H1 (cell line): ENCODE data around the gene EPN3. TPM values are rescaled to one million over a fixed set of nuclear protein-coding genes. Genes with fewer than 3 reads are reported as not detected.

Experiments used
- CTCF ChIA-PET: fragments of 300-600 bp; sonication (Branson Sonifier 250); formaldehyde crosslinking; loops from one replicate; lab custom pipeline; 2021; ENCODE audit not compliant: partially characterized antibody; lab: Charles Lee
- POLR2A ChIA-PET: fragments of 300-600 bp; sonication (Branson Sonifier 250); formaldehyde crosslinking; loops from one replicate; lab custom pipeline; 2021; ENCODE audit warnings: inconsistent platforms; ENCODE audit not compliant: partially characterized antibody; lab: Charles Lee
- DNase-seq, 2 experiments: peaks; one replicate each; pipeline versions ENCODE4 v3.0.0 to v3.0.0-alpha.2; 2010 to 2022; ENCODE audit warnings: low spot score in 2 of 2, low read depth in 1 of 2, mixed read lengths in 1 of 2
- FAIRE-seq: peaks from 2 replicates; lab custom pipeline; 2011; peaks lifted over from hg19 to GRCh38; lab: Jason Lieb, UNC
- H2AFZ ChIP-seq: 2 replicates; pipeline ENCODE4 v1.8.1; 2012; ENCODE audit warnings: low read length, inconsistent platforms
- H2AK5ac ChIP-seq: 2 replicates; pipeline ENCODE4 v1.6.1; 2013; ENCODE audit warnings: low read depth, low read length
- H2BK120ac ChIP-seq: replicated peaks from 2 replicates; pipeline ENCODE3; 2013; ENCODE audit warnings: low read depth, low read length, inconsistent platforms
- H2BK12ac ChIP-seq: 2 replicates; pipeline ENCODE4 v1.6.1; 2013; ENCODE audit warnings: low read depth, low read length
- H2BK15ac ChIP-seq: 2 replicates; pipeline ENCODE4 v1.6.1; 2013; ENCODE audit warnings: low read length
- H2BK20ac ChIP-seq: 2 replicates; pipeline ENCODE4 v1.6.1; 2013; ENCODE audit warnings: low read length
- H2BK5ac ChIP-seq: 2 replicates; pipeline ENCODE4 v1.6.1; 2013; ENCODE audit warnings: low read depth, low read length
- H3K14ac ChIP-seq: 2 replicates; pipeline ENCODE4 v1.6.1; 2013; ENCODE audit warnings: inconsistent platforms; ENCODE audit not compliant: insufficient read length
- H3K18ac ChIP-seq: 2 replicates; pipeline ENCODE4 v1.6.1; 2013; ENCODE audit warnings: low read length; ENCODE audit errors: extremely low read depth
- H3K23ac ChIP-seq: 2 replicates; pipeline ENCODE4 v1.6.1; 2013; ENCODE audit warnings: inconsistent platforms; ENCODE audit not compliant: insufficient read length
- H3K23me2 ChIP-seq: 2 replicates; pipeline ENCODE4 v1.6.1; 2013; ENCODE audit warnings: low read depth, low read length
- H3K27ac ChIP-seq: 2 replicates; pipeline ENCODE4 v1.6.1; 2011; ENCODE audit warnings: low read depth, low read length, inconsistent platforms
- H3K27me3 ChIP-seq, 4 experiments: replicated peaks in 1 of 4; 1 replicate in 1 of 4; 2 replicates in 3 of 4; pipeline versions ENCODE4 v1.6.1 to v1.8.1; 2011 to 2013; ENCODE audit warnings: low read length in 3 of 4, mild to moderate bottlenecking in 3 of 4, inconsistent platforms in 2 of 4, mixed read lengths in 2 of 4, moderate library complexity in 1 of 4; ENCODE audit not compliant: control insufficient read depth in 3 of 4, insufficient read depth in 3 of 4; ENCODE audit errors: extremely low read depth in 1 of 4
- H3K36me3 ChIP-seq, 4 experiments: 2 replicates each; pipeline versions ENCODE4 v1.6.1 to v1.8.1; 2011 to 2013; ENCODE audit warnings: mild to moderate bottlenecking in 4 of 4, low read length in 3 of 4, moderate library complexity in 2 of 4, control low read depth in 1 of 4, inconsistent platforms in 1 of 4; ENCODE audit not compliant: insufficient read depth in 4 of 4, control insufficient read depth in 2 of 4
- H3K4ac ChIP-seq: replicated peaks from 2 replicates; pipeline ENCODE3; 2013; ENCODE audit warnings: low read length, low read depth, mixed read lengths, inconsistent platforms; ENCODE audit not compliant: insufficient read length
- H3K4me1 ChIP-seq, 4 experiments: replicated peaks in 1 of 4; 1 replicate in 1 of 4; 2 replicates in 3 of 4; pipeline versions ENCODE4 v1.6.1 to v1.8.1; 2011 to 2013; ENCODE audit warnings: low read length in 3 of 4, inconsistent platforms in 2 of 4, mixed read lengths in 1 of 4; ENCODE audit not compliant: insufficient read depth in 4 of 4, control insufficient read depth in 3 of 4
- H3K4me2 ChIP-seq, 2 experiments: 2 replicates each; pipeline versions ENCODE4 v1.6.1 to v1.8.1; 2011 to 2013; ENCODE audit warnings: low read depth in 2 of 2, low read length in 2 of 2, control low read depth in 1 of 2, inconsistent platforms in 1 of 2, mild to moderate bottlenecking in 1 of 2; ENCODE audit not compliant: insufficient read depth in 1 of 2
- H3K4me3 ChIP-seq, 4 experiments: fragments of 200-600, 300-600 bp in 1 of 4; sonication (generic), shearing (Covaris generic), sonication (Bioruptor Twin) in 1 of 4; 2 replicates each; pipeline versions ENCODE4 v1.5.1 to v1.8.1; 2011 to 2016; ENCODE audit warnings: low read length in 4 of 4, low read depth in 3 of 4, control low read depth in 2 of 4, inconsistent platforms in 2 of 4, mild to moderate bottlenecking in 2 of 4, mixed read lengths in 1 of 4, moderate library complexity in 1 of 4; ENCODE audit not compliant: insufficient read depth in 2 of 4; ENCODE audit errors: extremely low read depth in 1 of 4
- H3K56ac ChIP-seq: replicated peaks from 2 replicates; pipeline ENCODE3; 2013; ENCODE audit warnings: low read depth, mild to moderate bottlenecking, mixed read lengths, low read length, inconsistent platforms; ENCODE audit not compliant: insufficient read length
- H3K79me1 ChIP-seq: 2 replicates; pipeline ENCODE4 v1.6.1; 2013; ENCODE audit warnings: low read depth, low read length, control low read depth
- H3K79me2 ChIP-seq, 2 experiments: 2 replicates each; pipeline versions ENCODE4 v1.6.1 to v1.8.1; 2012 to 2013; ENCODE audit warnings: low read length in 2 of 2, mild to moderate bottlenecking in 2 of 2, inconsistent platforms in 1 of 2; ENCODE audit not compliant: insufficient read depth in 2 of 2, control insufficient read depth in 1 of 2
- H3K9ac ChIP-seq, 4 experiments: replicated peaks in 1 of 4; 1 replicate in 1 of 4; 2 replicates in 3 of 4; pipeline versions ENCODE4 v1.6.1 to v1.8.1; 2011 to 2013; ENCODE audit warnings: low read depth in 3 of 4, low read length in 3 of 4, control low read depth in 2 of 4, mild to moderate bottlenecking in 2 of 4, moderate library complexity in 2 of 4, inconsistent platforms in 1 of 4; ENCODE audit errors: extremely low read depth in 1 of 4
- H3K9me3 ChIP-seq, 2 experiments: 2 replicates each; pipeline versions ENCODE4 v1.6.1 to v1.8.1; 2012 to 2013; ENCODE audit warnings: mild to moderate bottlenecking in 2 of 2, moderate library complexity in 2 of 2, control low read depth in 1 of 2, inconsistent platforms in 1 of 2, low read depth in 1 of 2, low read length in 1 of 2, mixed read lengths in 1 of 2; ENCODE audit not compliant: insufficient read depth in 2 of 2
- H4K20me1 ChIP-seq, 2 experiments: replicated peaks in 1 of 2; 2 replicates each; pipeline versions ENCODE3 to v1.8.1; 2011 to 2013; ENCODE audit warnings: inconsistent platforms in 2 of 2, low read length in 2 of 2, mild to moderate bottlenecking in 1 of 2; ENCODE audit not compliant: insufficient read depth in 2 of 2, control insufficient read depth in 1 of 2
- H4K5ac ChIP-seq: 2 replicates; pipeline ENCODE4 v1.6.1; 2013; ENCODE audit warnings: low read length, low read depth, mixed read lengths, inconsistent platforms; ENCODE audit not compliant: insufficient read length
- H4K8ac ChIP-seq: 2 replicates; pipeline ENCODE4 v1.8.0; 2013; ENCODE audit warnings: mild to moderate bottlenecking, moderate library complexity, low read length, inconsistent platforms; ENCODE audit not compliant: insufficient read depth; ENCODE audit errors: extremely low read depth
- H4K91ac ChIP-seq: replicated peaks from 2 replicates; pipeline ENCODE3; 2013; ENCODE audit warnings: low read length, mixed read lengths, inconsistent platforms; ENCODE audit not compliant: insufficient read length
- ASH2L ChIP-seq: fragments of 200-600, 300-600 bp; sonication (generic); IDR thresholded peaks from one replicate; pipeline ENCODE4 v1.7.1; 2017; ENCODE audit warnings: low read length
- BCL11A ChIP-seq, 2 experiments: IDR thresholded peaks; one replicate each; pipeline ENCODE4 v1.6.1; 2011; ENCODE audit warnings: low read depth in 2 of 2, low read length in 2 of 2, mild to moderate bottlenecking in 2 of 2
- EZH2 ChIP-seq: fragments of 200-600 bp; sonication (generic); IDR thresholded peaks from 2 replicates; pipeline ENCODE4 v1.7.1; 2012; ENCODE audit warnings: low read depth, mild to moderate bottlenecking, moderate library complexity, low read length, inconsistent platforms; ENCODE audit not compliant: severe bottlenecking
- JUN ChIP-seq: IDR thresholded peaks from 2 replicates; pipeline ENCODE4 v1.6.1; 2011; ENCODE audit warnings: low read depth, mild to moderate bottlenecking, improper control_type of control experiment, low read length
- KDM5A ChIP-seq: fragments of 200-600 bp; IDR thresholded peaks from 2 replicates; pipeline ENCODE4 v1.7.1; 2012; ENCODE audit warnings: mild to moderate bottlenecking, low read length, inconsistent platforms, mixed read lengths
- NANOG ChIP-seq: IDR thresholded peaks from 2 replicates; pipeline ENCODE4 v1.6.1; 2011; ENCODE audit warnings: low read length, low read depth, mild to moderate bottlenecking, inconsistent platforms; ENCODE audit not compliant: insufficient read depth, poor library complexity, severe bottlenecking
- RXRA ChIP-seq: IDR thresholded peaks from 2 replicates; pipeline ENCODE4 v1.6.1; 2011; ENCODE audit warnings: low read depth, mild to moderate bottlenecking, low read length, moderate library complexity; ENCODE audit not compliant: insufficient read depth
- SP2 ChIP-seq: IDR thresholded peaks from 2 replicates; pipeline ENCODE4 v1.6.1; 2012; ENCODE audit warnings: mild to moderate bottlenecking, low read length, inconsistent platforms
- SP4 ChIP-seq: IDR thresholded peaks from 2 replicates; pipeline ENCODE4 v1.6.1; 2012; ENCODE audit warnings: low read length, inconsistent platforms
- WGBS, 2 experiments: shearing (Covaris generic) in 1 of 2; methylation state at CpG; one replicate each; pipeline versions ENCODE4 v1.1.6 to v1.1.7; 2013 to 2015; ENCODE audit warnings: low lambda C conversion rate in 2 of 2, mixed read lengths in 2 of 2, inconsistent platforms in 1 of 2, low coverage in 1 of 2, missing lambda C conversion rate in 1 of 2; ENCODE audit not compliant: insufficient replicate concordance in 2 of 2, insufficient coverage in 1 of 2, insufficient read length in 1 of 2; ENCODE audit errors: extremely low coverage in 1 of 2, missing lambda C conversion rate in 1 of 2; 5-methylcytosine and 5-hydroxymethylcytosine counted together
- polyA plus RNA-seq, 7 experiments: library from polyadenylated mRNA; depleted of rRNA in 3 of 7; stranded (reverse) in 5 of 7; unstranded in 2 of 7; fragments of >200 nt in 5 of 7; fragments of 200-250 nt in 2 of 7; gene quantifications; 1 replicate in 5 of 7; 2 replicates in 1 of 7; 4 replicates in 1 of 7; pipeline versions ENCODE4 v1.2.1 to v1.2.3, GENCODE V29; 2011 to 2013; ENCODE audit warnings: missing spikeins in 2 of 7, mixed read lengths in 2 of 7
- total RNA-seq: library from RNA; stranded (reverse); fragmentation: NEBNext Ultra II Directional; extraction: Animal tissue kit (Norgen Biotek cat#: 25700); gene quantifications from 2 replicates; pipeline ENCODE4 v1.2.1, GENCODE V29; 2021

Gene EPN3
- total and polyA plus RNA-seq, 2 of the 8 experiments (the other 6 are each of a cell fraction or from before 2014, with no cell fraction given), result 6.7 to 7.9 TPM

- no peak overlapping the region for H2BK120ac ChIP-seq
- no peak overlapping the region for H2BK15ac ChIP-seq
- H3K27me3 ChIP-seq, result no peaks in the 10 kb centered on the region
- no peak overlapping the region for H2AFZ ChIP-seq
- H4K8ac ChIP-seq, result no peak overlapping the region
- TF ChIP-seq ASH2L, result no peak
- TF ChIP-seq BCL11A (IDR thresholded peaks at IDR 0.05; ENCODE audit: low read depth in 2 of 2, low read length in 2 of 2), result no peak
- TF ChIP-seq JUN, result no peak
- no peak for TF ChIP-seq EZH2
- no peak for TF ChIP-seq RXRA
- TF ChIP-seq NANOG, result no peak
- TF ChIP-seq KDM5A, result no peak
- TF ChIP-seq SP4, result no peak
- no peak for TF ChIP-seq SP2
- TF ChIP-seq, all 59 proteins: peak for 0
- CTCF ChIA-PET, result interaction anchor here (0.6 to 12.4 kb wide), 48 partner anchors 9 to 304 kb away, joined by 3 to 404 read pairs (median 7); partner anchors contain the start of genes CACNA1G, CHAD and EPN3
- FAIRE-seq (no peak), DNase-seq (no peak)
- Histone ChIP-seq H3K79me2 (no peaks in the 10 kb centered on the region), H3K4ac (no peak overlapping the region), H3K9ac (no peak overlapping the region), H3K23ac (no peak overlapping the region), H3K23me2 (no peaks in the 10 kb centered on the region), H2BK5ac (no peak overlapping the region), H2BK20ac (no peak overlapping the region), H2AK5ac (no peak overlapping the region), H4K5ac (no peak overlapping the region), H2BK12ac (no peak overlapping the region), H3K18ac (no peak overlapping the region), H4K20me1 (no peaks in the 10 kb centered on the region), H3K4me1 (peaks cover 3 to 12% (median 6%) of the 10 kb centered on the region in 4 experiments), H3K4me3 (no peak overlapping the region), H3K4me2 (no peak overlapping the region), H3K36me3 (no peaks in the 10 kb centered on the region), H3K79me1 (no peaks in the 10 kb centered on the region), H3K14ac (no peak overlapping the region), H3K56ac (no peak overlapping the region), H3K9me3 (no peaks in the 10 kb centered on the region), H4K91ac (no peak overlapping the region), H3K27ac (no peak overlapping the region)
- 94% methylated on average over 7 of the region's 8 CpGs; no CpG with 5 or more reads in 1 of the 2 experiments for WGBS, 2 experiments
- POLR2A ChIA-PET, result interaction anchor here (0.8 to 1.7 kb wide), 8 partner anchors 8 to 203 kb away, joined by 3 to 6 read pairs (median 4); partner anchors contain the start of gene CACNA1G
These were observed 18.9 kb downstream of the EPN3 start for GRCh38 chr17:50551433-50551815.
